GM18498 (cell line): Measurements from ENCODE around the gene BICC1.

Experiments used
- ATAC-seq: cut with Tn5 transposase; IDR thresholded peaks from one replicate; pipeline ENCODE4 v1.9.1; 2021; ENCODE audit warnings: mild to moderate bottlenecking, moderate library complexity; ENCODE audit not compliant: unreplicated experiment

BICC1 gene

DNA sequence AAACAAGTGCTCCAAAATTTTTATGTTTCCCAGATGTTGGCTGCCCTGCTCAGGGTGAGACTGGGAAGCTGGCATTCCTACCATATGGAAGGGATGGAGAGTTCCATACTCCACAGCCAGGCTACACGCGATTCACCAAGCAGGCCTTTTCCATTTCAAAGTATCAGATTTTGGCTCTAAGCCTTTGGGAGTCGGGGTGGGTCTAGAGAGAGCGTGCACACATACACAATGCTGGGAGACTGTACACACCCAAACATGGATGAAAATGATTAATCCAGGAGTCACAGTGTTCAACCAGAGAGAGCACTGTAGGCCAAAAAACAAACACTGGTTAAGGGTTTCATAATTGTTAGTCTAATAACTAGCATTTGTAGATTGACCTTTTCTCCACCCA is 295.0 kb downstream of the BICC1 start:
- ATAC-seq = no peak

DNA sequence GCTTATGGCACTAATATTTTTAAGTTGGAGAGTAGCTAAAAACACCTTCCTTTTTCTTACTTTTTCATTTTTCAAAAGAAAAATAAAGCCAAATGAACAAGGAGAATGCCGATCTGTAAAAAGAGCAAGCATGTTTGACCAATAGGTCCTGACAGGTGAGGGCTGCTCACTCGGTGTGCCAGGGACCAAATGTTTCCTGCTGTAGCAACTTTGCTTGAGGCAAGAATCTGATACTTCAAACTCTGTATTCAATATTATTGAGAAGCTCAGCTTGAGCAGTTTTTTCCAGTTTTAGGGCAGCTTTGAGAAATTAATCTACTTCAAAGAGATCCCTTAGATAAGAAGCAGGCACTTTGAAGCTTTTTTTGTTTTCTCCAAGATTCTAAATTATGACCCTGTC is 298.1 kb downstream of the BICC1 start:
- no peak for ATAC-seq

DNA sequence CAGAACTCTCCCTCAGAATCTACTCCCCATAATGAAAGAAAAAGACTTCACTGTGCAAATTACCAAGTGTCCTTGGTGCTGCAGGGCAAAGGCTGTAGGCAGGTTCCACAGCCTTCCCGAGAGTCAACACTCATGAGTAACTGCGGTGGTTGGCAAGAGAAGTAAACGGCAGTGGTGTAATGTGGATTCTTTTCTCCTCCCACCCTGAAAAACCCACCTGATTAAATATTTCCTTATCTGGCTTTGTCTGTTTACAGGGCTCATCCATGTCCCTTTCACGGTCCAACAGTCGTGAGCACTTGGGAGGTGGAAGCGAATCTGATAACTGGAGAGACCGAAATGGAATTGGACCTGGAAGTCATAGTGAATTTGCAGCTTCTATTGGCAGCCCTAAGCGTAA is 300.9 kb downstream of the BICC1 start:
- no peak for ATAC-seq

DNA sequence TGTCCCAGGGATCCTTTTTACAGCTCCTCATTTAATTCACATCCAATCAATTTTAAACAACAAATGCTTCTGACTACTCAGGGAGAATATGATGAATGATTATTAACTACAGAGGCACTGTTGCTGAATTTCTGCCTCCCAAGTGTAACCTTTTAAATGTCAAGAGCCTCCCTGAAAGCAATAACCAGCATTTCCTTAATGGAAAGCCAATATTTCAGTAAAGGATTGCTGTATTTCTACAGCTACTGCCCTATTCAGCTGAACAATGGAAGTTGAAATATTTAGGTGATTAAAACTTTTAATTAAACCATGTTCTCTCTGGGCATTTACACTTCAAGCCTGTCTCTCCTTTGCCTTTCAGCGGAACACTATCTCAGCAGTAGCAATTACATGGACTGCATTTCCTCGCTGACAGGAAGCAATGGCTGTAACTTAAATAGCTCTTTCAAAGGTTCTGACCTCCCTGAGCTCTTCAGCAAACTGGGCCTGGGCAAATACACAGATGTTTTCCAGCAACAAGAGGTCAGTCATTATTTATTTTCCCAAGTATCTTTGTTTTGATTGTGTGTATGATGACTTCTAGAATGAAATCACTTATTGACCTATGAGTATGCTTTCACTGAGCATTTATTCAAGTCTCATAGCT is 304.7 kb downstream of the BICC1 start:
- ATAC-seq = no peak

DNA sequence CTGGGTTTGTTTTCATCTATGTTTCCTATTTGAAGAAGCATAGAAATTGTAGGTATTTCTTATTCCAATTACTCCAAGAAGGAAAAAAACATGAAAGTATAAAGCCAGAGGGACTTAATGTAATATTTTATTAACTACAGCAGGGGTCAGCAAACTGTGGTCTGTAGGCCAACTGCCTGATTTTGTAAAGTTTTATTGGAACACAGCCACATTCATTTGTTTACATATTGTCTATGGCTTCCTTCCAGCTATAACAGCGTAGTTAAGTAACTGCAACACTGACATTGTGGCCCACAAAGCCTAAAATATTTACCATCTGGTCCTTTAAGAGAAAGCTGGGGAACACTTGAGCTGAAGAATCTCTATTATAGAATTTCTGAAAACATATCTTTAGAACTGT is 306.2 kb downstream of the BICC1 start:
- no peak for ATAC-seq

DNA sequence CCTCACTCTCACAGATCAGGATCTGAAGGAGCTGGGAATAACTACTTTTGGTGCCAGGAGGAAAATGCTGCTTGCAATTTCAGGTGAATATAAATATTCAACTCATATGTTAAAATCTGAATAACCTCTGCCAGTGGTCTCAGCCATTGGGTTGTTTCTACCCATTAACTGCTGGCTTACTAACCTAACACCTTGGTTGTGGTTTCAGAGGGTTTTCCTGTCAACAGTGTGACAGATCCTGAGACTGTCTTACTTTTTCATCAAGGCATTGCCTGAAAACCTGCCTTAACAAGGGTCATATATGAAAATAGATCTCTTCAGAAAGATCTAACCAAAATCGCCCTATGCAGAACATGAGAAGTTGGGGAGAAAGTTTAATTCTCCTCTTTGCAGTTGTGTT is 307.7 kb downstream of the BICC1 start:
- ATAC-seq = no peak

DNA sequence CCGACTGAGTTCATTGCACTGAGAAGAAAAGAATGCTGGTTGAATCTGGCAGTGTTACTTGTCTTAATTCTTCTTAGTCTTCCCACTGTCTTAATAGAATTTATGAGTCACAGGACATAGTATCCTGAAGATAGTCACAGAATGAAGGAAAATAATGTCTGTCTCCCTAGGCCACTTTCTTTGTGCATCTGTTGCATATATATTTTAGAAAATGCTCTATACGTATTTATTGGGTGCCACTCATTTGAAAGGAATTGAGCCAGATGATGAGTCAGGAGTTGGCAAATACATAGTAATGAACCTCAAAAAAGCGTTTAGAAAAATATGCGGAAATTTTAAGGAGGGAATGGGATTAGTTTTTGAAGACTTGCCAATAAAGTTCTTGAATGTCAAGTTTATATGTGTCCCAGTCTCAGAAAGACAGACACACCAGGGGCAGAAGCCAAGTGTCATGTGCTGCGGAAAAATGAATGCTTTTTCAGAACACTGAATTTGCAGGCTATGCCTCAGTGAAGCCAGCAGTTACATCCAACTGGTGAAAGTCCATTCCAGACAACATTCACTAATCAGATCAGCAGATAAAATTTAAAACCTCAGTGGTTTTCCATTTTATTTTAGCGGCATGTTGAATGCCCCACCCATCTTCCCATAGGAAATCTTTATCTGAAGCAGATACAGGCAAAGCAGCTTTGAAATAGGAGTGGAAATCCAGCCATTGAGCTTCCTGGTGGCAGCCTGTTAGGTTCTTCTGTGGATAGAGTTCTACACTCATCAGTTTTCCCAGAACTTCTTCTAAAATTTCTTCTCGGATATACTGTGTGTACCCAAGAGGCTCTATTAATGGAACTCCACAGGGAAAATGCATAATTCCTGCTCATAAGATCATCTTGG is 308.4 kb downstream of the BICC1 start:
- ATAC-seq = no peak

DNA sequence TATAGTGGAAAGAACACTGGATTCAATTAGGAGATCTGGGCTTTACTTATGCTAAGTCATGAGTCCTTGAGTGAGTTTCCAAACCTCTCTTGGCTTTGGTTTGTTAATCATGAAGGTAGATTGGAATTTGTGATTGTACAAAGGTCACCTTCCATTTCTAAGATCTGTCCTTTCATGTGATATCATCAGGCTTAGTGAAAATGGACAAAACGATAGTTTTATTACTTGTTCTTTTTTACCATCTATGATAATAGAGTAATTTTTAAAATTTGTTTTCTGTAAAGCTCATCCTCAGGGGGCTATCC is 309.0 kb downstream of the BICC1 start:
- no peak for ATAC-seq

DNA sequence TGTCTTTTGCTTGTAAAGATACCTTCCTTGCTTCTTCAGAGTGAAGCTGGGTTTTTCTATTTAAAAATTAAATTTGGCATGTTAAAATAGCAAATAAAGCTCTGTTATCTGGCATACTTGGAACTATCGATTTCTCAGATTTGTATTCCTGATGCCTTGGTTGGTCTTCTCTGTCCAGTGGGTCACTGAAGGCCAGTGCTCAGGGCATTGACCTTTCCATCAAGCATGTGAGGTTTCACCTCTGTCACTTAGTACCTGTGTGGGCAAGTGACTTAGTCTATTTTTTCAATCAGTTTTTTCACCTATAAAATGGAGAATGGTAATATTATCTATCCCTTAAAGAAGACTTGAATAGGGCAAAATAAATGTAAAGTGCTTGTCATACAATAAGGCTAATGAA is 311.3 kb downstream of the BICC1 start:
- no peak for ATAC-seq

DNA sequence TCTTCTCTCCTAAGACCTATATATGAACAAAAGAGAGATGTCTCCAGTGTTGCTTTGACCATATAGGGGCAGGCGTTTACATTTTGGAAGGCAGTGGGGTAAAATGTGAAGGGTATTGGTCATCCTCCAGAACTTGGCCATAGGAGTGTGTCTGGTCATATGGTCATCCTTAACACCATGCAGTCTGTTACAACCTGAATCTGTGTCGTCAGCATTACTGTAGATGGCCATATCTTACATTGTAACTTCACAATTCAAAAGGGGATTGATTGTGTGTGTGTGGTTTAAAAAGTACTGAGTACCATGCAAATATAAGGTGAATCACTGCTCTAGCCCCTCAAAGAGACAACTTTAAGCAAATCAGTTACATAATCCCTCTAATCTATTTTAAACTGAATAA is 311.7 kb downstream of the BICC1 start:
- no peak for ATAC-seq

DNA sequence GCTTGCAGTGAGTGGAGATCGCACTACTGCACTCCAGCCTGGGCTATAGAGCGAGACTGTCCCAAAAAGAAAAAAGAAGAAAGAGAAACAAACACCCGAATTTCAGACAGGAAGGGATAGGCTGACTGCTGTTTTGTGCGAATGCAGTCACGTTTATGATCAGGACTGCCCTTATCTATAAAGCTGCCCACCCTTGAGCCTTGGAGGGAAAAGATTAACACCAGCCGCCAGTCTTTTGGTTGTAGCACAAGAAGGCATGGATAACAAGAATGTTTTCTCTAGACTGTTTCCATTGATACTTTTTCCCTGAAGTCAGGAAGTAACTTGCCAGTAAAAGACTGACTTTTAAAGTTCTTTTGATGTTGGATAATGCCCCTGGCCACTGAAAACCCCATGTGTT is 314.0 kb downstream of the BICC1 start:
- ATAC-seq = no peak

DNA sequence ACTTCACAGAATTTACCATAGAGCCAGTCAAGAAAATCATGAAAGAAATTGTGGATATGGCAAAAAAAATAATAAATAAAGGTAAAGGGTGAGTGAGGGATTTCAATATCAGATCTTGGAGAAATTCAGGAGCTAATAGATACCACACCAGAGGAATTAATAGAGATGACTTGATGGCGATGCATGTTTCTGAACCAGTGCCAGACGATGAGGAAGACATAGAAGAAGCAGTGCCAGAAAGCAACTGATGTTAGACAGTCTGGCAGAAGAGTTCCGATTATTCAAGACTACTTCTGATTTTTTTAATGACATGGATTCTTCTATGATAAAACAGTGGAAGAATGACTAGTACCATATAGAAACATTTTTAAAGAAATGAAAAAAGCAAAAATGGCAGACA is 314.7 kb downstream of the BICC1 start:
- no peak for ATAC-seq

DNA sequence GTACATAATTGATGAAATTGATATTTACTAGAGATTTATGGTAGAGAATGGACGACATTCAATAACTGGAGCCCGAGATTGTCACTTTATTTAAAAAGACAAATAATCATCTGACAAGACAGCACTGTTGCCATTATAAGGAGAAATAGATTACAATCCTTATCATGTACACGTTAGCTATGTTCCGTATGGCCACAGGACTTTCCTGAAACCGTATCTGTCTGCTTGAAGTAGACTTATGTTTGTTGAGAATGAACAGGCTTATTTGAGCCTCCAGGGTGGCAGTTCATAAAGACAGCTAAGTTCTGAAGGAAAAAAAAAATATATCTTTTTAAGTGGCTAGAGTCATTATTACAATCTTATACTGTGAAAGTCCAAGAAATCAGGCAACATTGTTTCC is 317.2 kb downstream of the BICC1 start:
- no peak for ATAC-seq

DNA sequence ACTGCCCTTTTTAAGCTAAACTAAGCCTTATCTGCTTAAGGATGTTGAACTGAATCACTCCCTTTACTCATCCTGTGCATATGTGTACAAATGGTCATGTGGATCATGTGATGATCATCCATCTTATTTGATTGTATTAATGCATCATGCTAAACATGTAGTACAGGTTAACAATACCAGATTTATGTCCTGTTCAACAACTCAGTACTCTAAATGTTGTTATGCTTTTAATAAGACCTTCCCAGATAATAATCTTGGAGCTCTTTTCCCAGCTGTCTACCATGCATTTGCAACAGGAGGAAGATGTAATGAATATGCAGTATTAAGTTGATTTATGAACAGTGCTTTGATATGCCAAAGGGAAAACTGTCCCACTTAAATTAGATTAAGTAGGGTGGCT is 318.0 kb downstream of the BICC1 start:
- no peak for ATAC-seq

DNA sequence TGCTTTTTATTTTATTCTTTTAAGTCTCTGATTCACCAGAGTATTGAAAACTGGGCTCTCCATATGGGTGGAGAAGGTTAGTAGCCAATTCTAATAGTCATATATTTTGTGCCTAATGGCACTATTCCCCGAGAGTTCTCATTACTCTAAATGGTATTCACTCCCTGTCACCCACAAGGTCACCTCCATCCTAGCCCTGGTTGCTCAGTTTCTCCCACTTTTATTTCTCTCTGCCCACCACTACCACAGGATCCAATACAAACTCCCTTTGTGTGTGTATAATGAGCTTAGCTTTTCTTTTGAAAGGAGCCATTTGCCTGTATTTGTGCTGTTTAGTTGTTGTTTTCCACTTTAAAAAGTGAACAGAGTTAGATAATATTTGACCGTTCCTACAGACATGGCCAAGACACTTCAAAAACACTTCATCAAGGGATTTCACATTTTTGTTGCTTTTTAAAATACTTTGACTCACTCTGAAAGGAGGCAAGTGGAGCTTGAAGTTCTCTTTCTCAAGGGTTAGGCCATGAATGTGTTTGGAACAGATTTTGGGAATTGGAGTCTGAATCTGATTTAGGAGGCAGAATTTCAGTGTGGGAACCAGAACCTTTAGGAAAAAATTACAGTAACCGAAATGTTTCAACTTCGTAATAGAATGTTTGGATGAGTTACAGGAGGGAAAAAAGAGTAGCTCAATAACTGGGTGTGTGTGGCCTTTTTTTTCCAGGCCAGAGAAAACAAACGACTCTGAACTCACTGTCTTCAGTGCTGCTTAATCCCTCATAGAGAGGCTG is 321.3 kb downstream of the BICC1 start:
- no peak for ATAC-seq

DNA sequence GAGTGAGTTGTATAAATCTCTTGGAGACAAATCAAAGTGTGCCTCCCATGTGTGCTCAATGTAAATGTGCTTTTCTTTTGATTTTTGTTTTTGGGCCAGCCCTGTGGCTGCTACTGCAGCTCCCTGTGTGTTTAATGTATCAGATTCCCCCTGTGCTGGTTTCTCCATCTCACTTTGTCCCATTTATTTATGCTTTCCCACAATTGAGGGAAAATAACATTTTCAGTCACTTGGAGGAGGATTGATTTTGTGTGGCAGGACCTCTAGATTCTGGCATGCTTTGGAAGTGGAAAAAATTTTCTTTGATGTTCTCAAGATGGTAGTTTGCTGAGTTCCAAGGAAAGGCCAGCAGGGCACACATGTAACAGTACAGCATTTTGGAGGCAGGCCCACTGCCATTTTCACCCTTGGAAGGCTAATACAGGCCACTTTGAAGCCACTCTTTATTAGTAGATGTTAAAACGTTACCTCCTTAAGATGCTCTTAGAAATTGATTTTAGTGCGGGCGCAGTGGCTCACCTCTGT is 323.6 kb downstream of the BICC1 start:
- ATAC-seq = no peak

DNA sequence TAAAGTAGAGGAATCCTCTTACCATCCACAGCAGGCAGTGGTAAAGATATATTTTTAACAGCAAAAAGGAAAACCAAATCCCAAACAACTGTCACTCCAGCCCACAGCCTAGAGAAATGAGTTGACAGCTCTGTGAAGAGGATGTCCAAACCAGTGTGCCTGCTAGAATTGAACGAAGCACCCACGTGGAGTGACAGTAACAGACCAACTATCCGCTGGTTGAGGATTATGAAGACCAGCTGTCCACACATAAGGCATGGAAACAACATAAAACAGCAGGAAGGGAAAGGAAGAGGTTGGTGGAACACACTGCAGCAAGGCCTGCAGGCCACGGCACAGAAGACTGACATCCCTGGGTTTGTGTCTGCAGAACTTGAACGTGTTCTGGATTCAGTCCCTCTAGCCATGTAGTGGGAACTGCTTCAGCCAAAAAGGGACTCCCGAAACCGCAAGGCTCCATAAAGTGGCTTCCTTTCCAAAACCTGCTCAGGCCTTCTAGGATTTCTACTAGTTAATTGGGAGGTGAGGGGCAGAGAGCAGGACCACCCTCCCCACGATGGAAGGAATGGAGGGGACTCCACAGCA is 324.4 kb downstream of the BICC1 start:
- no peak for ATAC-seq

DNA sequence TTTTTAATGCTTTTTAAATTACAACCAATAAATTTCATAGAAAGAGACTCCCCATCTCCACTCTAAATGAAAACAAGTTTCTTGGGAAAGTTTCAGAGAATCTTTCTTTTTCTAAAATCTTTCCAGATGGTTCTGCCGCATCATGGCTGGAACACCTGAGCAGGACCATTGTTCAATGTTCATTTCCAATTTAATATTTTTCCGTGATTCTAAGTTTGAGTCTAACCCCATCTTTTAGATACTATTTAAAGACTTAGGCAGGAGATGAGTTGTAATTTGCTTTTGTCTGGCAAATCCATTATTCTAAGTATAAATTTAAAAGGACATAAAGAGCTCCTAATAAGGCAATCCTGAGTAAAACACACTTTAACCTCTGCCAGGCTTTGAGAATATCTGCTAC is 325.2 kb downstream of the BICC1 start:
- ATAC-seq = no peak

DNA sequence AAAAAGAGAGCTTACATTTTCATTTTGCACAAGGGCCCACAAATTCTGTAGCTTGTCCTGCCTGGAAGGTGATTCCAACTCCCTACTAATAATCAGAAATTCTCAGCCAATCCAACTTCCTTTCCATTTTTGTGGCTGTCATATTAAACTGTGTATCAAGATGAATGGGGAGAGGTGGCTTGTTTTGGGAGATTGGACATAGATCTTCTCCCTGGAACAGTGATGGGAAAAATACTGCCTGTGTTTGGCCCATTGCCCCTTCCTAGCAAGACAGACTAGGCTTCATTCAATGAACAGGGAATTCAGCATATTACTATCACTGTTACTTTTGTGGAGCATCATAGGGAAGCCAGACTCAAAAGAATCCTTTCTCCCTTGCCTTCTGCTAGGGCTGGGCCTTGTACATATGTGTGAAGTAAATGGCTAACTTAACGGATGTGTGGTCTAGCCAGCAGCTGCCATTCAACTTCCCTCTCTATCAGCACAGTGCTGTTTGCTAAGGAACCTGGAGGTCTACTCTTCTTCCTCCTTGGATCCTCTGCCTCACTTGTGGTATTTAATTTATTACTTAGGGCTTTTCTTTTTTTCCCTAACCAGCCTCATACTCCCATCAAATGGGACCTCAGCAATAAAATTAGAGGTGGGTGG is 326.0 kb downstream of the BICC1 start:
- no peak for ATAC-seq

DNA sequence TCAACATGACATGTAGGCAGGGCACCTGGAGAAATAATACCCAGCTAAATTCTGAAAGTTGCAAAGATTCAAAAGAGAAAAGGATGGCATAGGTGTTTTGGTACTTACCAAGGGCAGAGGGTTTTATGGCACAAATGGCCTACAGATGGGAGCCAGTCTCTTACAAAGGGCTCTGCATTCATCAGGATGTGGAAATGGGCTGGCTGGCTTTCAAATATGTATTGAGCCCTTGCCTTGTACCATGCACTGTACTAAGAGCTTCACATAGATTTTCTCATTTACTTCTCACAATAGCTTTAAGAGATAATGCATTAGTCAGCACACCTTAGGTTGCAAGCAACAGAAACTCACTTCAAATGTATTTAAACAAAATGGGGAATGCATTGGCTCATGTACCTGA is 327.1 kb downstream of the BICC1 start:
- no peak for ATAC-seq
